HCT116 (cell line): ENCODE results near the gene COQ10B. TPM values are rescaled to one million over a fixed set of nuclear protein-coding genes. Genes with fewer than 3 reads are reported as not detected.

ENCODE experiments used
- ATAC-seq: fragments of 200-7000 bp; cut with Tn5 transposase; 2 replicates; pipeline ENCODE4 v1.9.1; 2020; ENCODE audit warnings: mild to moderate bottlenecking, moderate library complexity
- BruUV-seq: library from RNA; stranded (reverse); fragments of 400-500 nt; replicated peaks from 2 replicates; lab custom pipeline; 2021; lab: Mats Ljungman, UMichigan
- CTCF ChIA-PET: fragments of 300-600 bp; sonication (Branson Sonifier 250); formaldehyde crosslinking; loops from one replicate; lab custom pipeline; 2021; ENCODE audit warnings: antibody characterized with exemption; lab: Charles Lee
- POLR2A ChIA-PET: fragments of 300-600, 350-600 bp; sonication (Branson Sonifier 250); formaldehyde crosslinking; loops from one replicate; lab custom pipeline; 2021; ENCODE audit warnings: antibody characterized with exemption; lab: Charles Lee
- RAD21 ChIA-PET, 2 experiments: fragments of 300-600 bp; sonication (Branson Sonifier 250); formaldehyde crosslinking; loops; one replicate each; lab custom pipeline; 2023; ENCODE audit warnings: low total read pairs in 2 of 2; ENCODE audit not compliant: uncharacterized antibody in 2 of 2, unreplicated experiment in 2 of 2, low non-redundant PET in 1 of 2; lab: Charles Lee
- DNase-seq: peaks from one replicate; pipeline ENCODE4 v3.0.0-alpha.2; 2010; ENCODE audit warnings: low read depth, low spot score
- H2AFZ ChIP-seq: fragments of 200-600 bp; shearing (Covaris generic), sonication (generic); 2 replicates; pipeline ENCODE4 v1.6.1; 2017; ENCODE audit warnings: low read depth, mixed run types, mixed read lengths, antibody characterized with exemption, low read length; ENCODE audit not compliant: poor library complexity, severe bottlenecking
- H3K27ac ChIP-seq: 2 replicates; pipeline ENCODE4 v1.5.1; 2012; ENCODE audit warnings: low read depth, low read length
- H3K27me3 ChIP-seq: fragments of 200-600 bp; sonication (generic); 2 replicates; pipeline ENCODE4 v1.6.1; 2016; ENCODE audit warnings: mixed run types, low read length, mixed read lengths; ENCODE audit not compliant: insufficient read depth
- H3K36me3 ChIP-seq, 2 experiments: fragments of 200-500 bp in 1 of 2; fragments of 200-600 bp in 1 of 2; sonication (Bioruptor generic) in 1 of 2; sonication (generic) in 1 of 2; 2 replicates each; pipeline versions ENCODE4 v1.5.1 to v1.6.1; 2014 to 2016; ENCODE audit warnings: low read length in 2 of 2, inconsistent platforms in 1 of 2, mixed read lengths in 1 of 2, mixed run types in 1 of 2; ENCODE audit not compliant: insufficient read depth in 2 of 2, control insufficient read depth in 1 of 2
- H3K4me1 ChIP-seq, 2 experiments: fragments of 200-600 bp in 1 of 2; sonication (generic) in 1 of 2; 2 replicates each; pipeline versions ENCODE4 v1.5.1 to v1.6.1; 2012 to 2017; ENCODE audit warnings: low read length in 2 of 2, inconsistent platforms in 1 of 2, mild to moderate bottlenecking in 1 of 2, mixed read lengths in 1 of 2, mixed run types in 1 of 2, moderate library complexity in 1 of 2; ENCODE audit not compliant: insufficient read depth in 2 of 2, control insufficient read depth in 1 of 2
- H3K4me2 ChIP-seq: fragments of 200-600 bp; sonication (generic); 2 replicates; pipeline ENCODE4 v1.6.1; 2017; ENCODE audit warnings: mixed run types, low read length, mixed read lengths
- H3K4me3 ChIP-seq, 2 experiments: fragments of 200-600 bp in 1 of 2; sonication (generic) in 1 of 2; replicated peaks in 1 of 2; 2 replicates each; pipeline ENCODE4 v1.5.1; 2011 to 2016; ENCODE audit warnings: low read length in 2 of 2, control low read depth in 1 of 2, low read depth in 1 of 2, mild to moderate bottlenecking in 1 of 2, mixed read lengths in 1 of 2, mixed run types in 1 of 2
- H3K79me2 ChIP-seq: fragments of 200-600 bp; sonication (generic); 2 replicates; pipeline ENCODE4 v1.6.1; 2017; ENCODE audit warnings: mild to moderate bottlenecking, mixed run types, low read length, moderate library complexity, mixed read lengths; ENCODE audit not compliant: insufficient read depth
- H3K9ac ChIP-seq: fragments of 200-600 bp; sonication (generic); 2 replicates; pipeline ENCODE4 v1.6.1; 2016; ENCODE audit warnings: low read length, mixed read lengths
- H3K9me2 ChIP-seq: fragments of 200-600 bp; sonication (generic), shearing (Covaris generic); 2 replicates; pipeline ENCODE4 v1.6.1; 2017; ENCODE audit warnings: mixed run types, mild to moderate bottlenecking, moderate library complexity; ENCODE audit not compliant: insufficient read depth
- H3K9me3 ChIP-seq, 2 experiments: fragments of 200-500 bp in 1 of 2; fragments of 200-600 bp in 1 of 2; sonication (Bioruptor generic) in 1 of 2; sonication (generic) in 1 of 2; 2 replicates each; pipeline ENCODE4 v1.6.1; 2014 to 2017; ENCODE audit warnings: low read length in 2 of 2, mixed read lengths in 2 of 2, inconsistent platforms in 1 of 2, low read depth in 1 of 2, mild to moderate bottlenecking in 1 of 2, mixed run types in 1 of 2, moderate library complexity in 1 of 2; ENCODE audit not compliant: control insufficient read depth in 1 of 2, insufficient read depth in 1 of 2
- H4K20me1 ChIP-seq: fragments of 200-600 bp; sonication (generic), shearing (Covaris generic); 2 replicates; pipeline ENCODE4 v1.6.1; 2017; ENCODE audit warnings: mixed run types, mild to moderate bottlenecking, moderate library complexity; ENCODE audit not compliant: insufficient read depth
- CEBPB ChIP-seq: IDR thresholded peaks from 2 replicates; pipeline ENCODE4 v1.6.1; 2012; ENCODE audit warnings: low read depth
- EGR1 ChIP-seq: IDR thresholded peaks from 2 replicates; pipeline ENCODE4 v1.6.1; 2012; ENCODE audit warnings: low read depth
- ELF1 ChIP-seq: IDR thresholded peaks from 2 replicates; pipeline ENCODE4 v1.6.1; 2012; ENCODE audit warnings: low read depth, borderline replicate concordance
- EZH2phosphoT487 ChIP-seq: fragments of 200-600 bp; IDR thresholded peaks from 2 replicates; pipeline ENCODE4 v1.6.1; 2018; ENCODE audit warnings: antibody characterized with exemption, borderline replicate concordance
- POLR2A ChIP-seq: IDR thresholded peaks from 2 replicates; pipeline ENCODE4 v1.7.0; 2011; ENCODE audit warnings: borderline replicate concordance; ENCODE audit not compliant: insufficient read depth, insufficient read length; ENCODE audit errors: extremely low read depth
- POLR2AphosphoS5 ChIP-seq: IDR thresholded peaks from 2 replicates; pipeline ENCODE4 v1.6.1; 2011; ENCODE audit warnings: mild to moderate bottlenecking, low read depth, low read length, moderate library complexity
- SRF ChIP-seq: IDR thresholded peaks from 2 replicates; pipeline ENCODE4 v1.6.1; 2012; ENCODE audit warnings: low read depth
- TCF7L2 ChIP-seq: IDR thresholded peaks from 2 replicates; pipeline ENCODE4 v1.7.0; 2011; ENCODE audit warnings: borderline replicate concordance, inconsistent platforms; ENCODE audit not compliant: insufficient read depth, insufficient read length; ENCODE audit errors: extremely low read depth
- YY1 ChIP-seq: IDR thresholded peaks from 2 replicates; pipeline ENCODE4 v1.6.1; 2011; ENCODE audit warnings: low read length, low read depth, moderate library complexity, mild to moderate bottlenecking; ENCODE audit not compliant: insufficient replicate concordance; ENCODE audit errors: extremely low read depth
- ZFX ChIP-seq: fragments of 450-650 bp; IDR thresholded peaks from 2 replicates; pipeline ENCODE4 v1.6.1; 2017
- ZNF274 ChIP-seq: fragments of 200-500 bp; sonication (Bioruptor generic); IDR thresholded peaks from 2 replicates; pipeline ENCODE4 v1.6.1; 2014; ENCODE audit warnings: mild to moderate bottlenecking, low read depth, low read length, inconsistent platforms
- intact Hi-C: fragments of 100-400 bp; cut with micrococcal nuclease; formaldehyde crosslinking; loops from 2 replicates; pipeline ENCODE4 v1.10.0; 2022
- total RNA-seq: library from RNA; stranded (reverse); gene quantifications from one replicate; pipeline ENCODE4 v1.2.1, GENCODE V29; 2021; ENCODE audit not compliant: unreplicated experiment
- TF ChIP-seq, protein P1 (sequence below): IDR thresholded peaks from 2 replicates; pipeline ENCODE4 v1.6.1; 2012
- TF ChIP-seq, protein P2 (sequence below), 3 experiments: fragments of 200-600 bp in 1 of 3; sonication (generic) in 1 of 3; IDR thresholded peaks in 2 of 3; conservative IDR thresholded peaks in 1 of 3; 2 replicates each; pipeline ENCODE4 v1.5.1; 2012 to 2017; ENCODE audit warnings: low read depth in 2 of 3, low read length in 2 of 3, antibody characterized with exemption in 1 of 3, borderline replicate concordance in 1 of 3, control low read depth in 1 of 3, mild to moderate bottlenecking in 1 of 3, mixed read lengths in 1 of 3, mixed run types in 1 of 3, moderate library complexity in 1 of 3; ENCODE audit not compliant: insufficient read depth in 1 of 3
- TF ChIP-seq, protein P3 (sequence below): IDR thresholded peaks from 2 replicates; pipeline ENCODE4 v1.6.1; 2012

The COQ10B gene
- total RNA-seq, 1 experiment from 2014 or later, result 20.4 TPM

DNA sequence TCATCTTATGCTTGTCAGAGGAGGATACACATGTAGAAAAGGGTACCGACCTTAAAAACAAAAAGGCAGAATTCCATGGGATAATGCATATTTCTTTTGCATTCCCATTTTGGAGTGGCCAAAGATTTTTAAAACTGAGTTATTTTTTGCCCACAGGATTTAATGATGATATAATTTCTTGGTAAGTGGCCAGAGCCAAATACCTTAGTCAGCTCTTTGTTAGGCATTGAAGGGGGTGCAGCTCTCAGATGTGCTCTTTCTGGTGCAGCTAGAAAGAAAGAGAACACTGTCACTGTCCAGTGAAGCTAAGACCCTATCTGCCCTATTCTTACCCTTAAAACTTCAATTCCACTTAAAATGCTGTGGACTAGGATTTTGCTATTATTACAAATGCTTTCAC, 10.8 kb downstream of the COQ10B start:
- intact Hi-C loops, result no loop called here
- peaks cover 0 to 9% of the 10 kb centered on the region in 2 experiments; a peak in 2 of 4 replicates for H3K4me1 ChIP-seq
- POLR2A ChIA-PET, result interaction anchor here (0.6 kb wide), 1 partner anchor 36 kb away, joined by 3 read pairs; the partner anchor contains the start of genes HSPD1 and HSPE1
- no peak overlapping the region for H3K4me3 ChIP-seq
- H3K36me3 ChIP-seq, result peaks cover 6 to 11% of the 10 kb centered on the region in 2 experiments; a peak in 2 of 4 replicates
- H3K27me3 ChIP-seq, result no peaks in the 10 kb centered on the region
- H3K9me3 ChIP-seq, result no peaks in the 10 kb centered on the region
- H3K27ac ChIP-seq, result no peak overlapping the region
- no peak overlapping the region for H3K4me2 ChIP-seq
- RAD21 ChIA-PET, result no interaction called here
- no peak for DNase-seq
- H3K79me2 ChIP-seq, result peaks cover 23% of the 10 kb centered on the region
- no peak for TF ChIP-seq POLR2A
- TF ChIP-seq ZFX, result no peak
- TF ChIP-seq, protein P1, sequence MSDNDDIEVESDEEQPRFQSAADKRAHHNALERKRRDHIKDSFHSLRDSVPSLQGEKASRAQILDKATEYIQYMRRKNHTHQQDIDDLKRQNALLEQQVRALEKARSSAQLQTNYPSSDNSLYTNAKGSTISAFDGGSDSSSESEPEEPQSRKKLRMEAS, result no peak
- no peak for TF ChIP-seq CEBPB
- no peak for TF ChIP-seq SRF
- TF ChIP-seq, protein P2, sequence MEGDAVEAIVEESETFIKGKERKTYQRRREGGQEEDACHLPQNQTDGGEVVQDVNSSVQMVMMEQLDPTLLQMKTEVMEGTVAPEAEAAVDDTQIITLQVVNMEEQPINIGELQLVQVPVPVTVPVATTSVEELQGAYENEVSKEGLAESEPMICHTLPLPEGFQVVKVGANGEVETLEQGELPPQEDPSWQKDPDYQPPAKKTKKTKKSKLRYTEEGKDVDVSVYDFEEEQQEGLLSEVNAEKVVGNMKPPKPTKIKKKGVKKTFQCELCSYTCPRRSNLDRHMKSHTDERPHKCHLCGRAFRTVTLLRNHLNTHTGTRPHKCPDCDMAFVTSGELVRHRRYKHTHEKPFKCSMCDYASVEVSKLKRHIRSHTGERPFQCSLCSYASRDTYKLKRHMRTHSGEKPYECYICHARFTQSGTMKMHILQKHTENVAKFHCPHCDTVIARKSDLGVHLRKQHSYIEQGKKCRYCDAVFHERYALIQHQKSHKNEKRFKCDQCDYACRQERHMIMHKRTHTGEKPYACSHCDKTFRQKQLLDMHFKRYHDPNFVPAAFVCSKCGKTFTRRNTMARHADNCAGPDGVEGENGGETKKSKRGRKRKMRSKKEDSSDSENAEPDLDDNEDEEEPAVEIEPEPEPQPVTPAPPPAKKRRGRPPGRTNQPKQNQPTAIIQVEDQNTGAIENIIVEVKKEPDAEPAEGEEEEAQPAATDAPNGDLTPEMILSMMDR (IDR thresholded peaks at IDR 0.05 in 2 of 3, conservative IDR thresholded peaks at IDR 0.05 in 1 of 3; ENCODE audit: borderline replicate concordance in 1 of 3, insufficient read depth in 1 of 3, low read depth in 2 of 3, low read length in 2 of 3), result no peak
- TF ChIP-seq POLR2AphosphoS5, result no peak
- TF ChIP-seq ZNF274, result no peak
- TF ChIP-seq EGR1, result no peak
- TF ChIP-seq ELF1, result no peak
- no TSS peak for BruUV-seq
- no peaks in the 10 kb centered on the region for H3K9me2 ChIP-seq
- ATAC-seq, result no peak
- no peak overlapping the region for H2AFZ ChIP-seq
- CTCF ChIA-PET, result no interaction called here
- H3K9ac ChIP-seq, result no peak overlapping the region
- no peaks in the 10 kb centered on the region for H4K20me1 ChIP-seq

DNA sequence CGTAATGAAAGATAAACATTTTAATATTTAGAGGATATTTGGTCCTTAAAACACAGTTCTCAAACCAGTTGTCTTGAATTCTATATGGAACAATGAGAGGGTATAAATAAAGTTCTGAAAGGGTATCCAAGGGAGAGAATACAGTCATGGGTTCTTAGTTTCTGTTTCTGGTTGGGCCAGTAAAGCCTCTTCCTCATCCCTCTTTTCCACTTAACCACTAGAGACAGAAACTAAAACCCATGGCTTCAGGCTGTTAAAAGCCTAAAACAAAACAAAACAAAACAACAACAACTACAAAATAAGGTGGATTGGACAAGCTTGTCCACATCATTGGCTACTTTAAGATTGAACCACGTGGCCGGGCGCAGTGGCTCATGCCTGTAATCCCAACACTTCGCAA, 18.8 kb downstream of the COQ10B start:
- peaks cover 7 to 34% of the 10 kb centered on the region in 2 experiments for H3K36me3 ChIP-seq
- no peak for TF ChIP-seq TCF7L2
- TF ChIP-seq SRF, result no peak
- TF ChIP-seq, protein P3, sequence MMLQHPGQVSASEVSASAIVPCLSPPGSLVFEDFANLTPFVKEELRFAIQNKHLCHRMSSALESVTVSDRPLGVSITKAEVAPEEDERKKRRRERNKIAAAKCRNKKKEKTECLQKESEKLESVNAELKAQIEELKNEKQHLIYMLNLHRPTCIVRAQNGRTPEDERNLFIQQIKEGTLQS, result no peak
- TF ChIP-seq POLR2AphosphoS5, result no peak
- no peak for TF ChIP-seq ELF1
- TF ChIP-seq, protein P2 (IDR thresholded peaks at IDR 0.05 in 2 of 3, conservative IDR thresholded peaks at IDR 0.05 in 1 of 3; ENCODE audit: borderline replicate concordance in 1 of 3, insufficient read depth in 1 of 3, low read depth in 2 of 3, low read length in 2 of 3), result no peak
- TF ChIP-seq EZH2phosphoT487, result no peak
- no peak for TF ChIP-seq YY1

More for the DNA sequence above, 18.8 kb downstream of the COQ10B start:
- H3K9ac ChIP-seq, result no peak overlapping the region
- no TSS peak for BruUV-seq
- intact Hi-C loops, result no loop called here
- ATAC-seq (no peak), DNase-seq (no peak)
- CTCF ChIA-PET, result no interaction called here
- H3K4me2 ChIP-seq, result no peak overlapping the region
- no peaks in the 10 kb centered on the region for H3K9me3 ChIP-seq
- no peak overlapping the region for H2AFZ ChIP-seq
- no peaks in the 10 kb centered on the region for H4K20me1 ChIP-seq
- H3K27me3 ChIP-seq, result no peaks in the 10 kb centered on the region
- H3K79me2 ChIP-seq, result no peaks in the 10 kb centered on the region
- H3K4me1 ChIP-seq, result no peaks in the 10 kb centered on the region
- H3K9me2 ChIP-seq, result no peaks in the 10 kb centered on the region
- RAD21 ChIA-PET, result no interaction called here
- H3K4me3 ChIP-seq, result no peak overlapping the region
- POLR2A ChIA-PET, result no interaction called here
- H3K27ac ChIP-seq, result no peak overlapping the region
